Endodermal cell (in vitro differentiated cells): ENCODE measurements around the gene PDE4A. TPM values are rescaled to one million over a fixed set of nuclear protein-coding genes. Genes with fewer than 3 reads are reported as not detected.
A peak's percentile ranks its signal among the peaks of the same experiment; 100 is the strongest.

Experiments
- DNase-seq: peaks from one replicate; pipeline ENCODE4 v3.0.0-alpha.2; 2017
- H3K27ac ChIP-seq: 2 replicates; pipeline ENCODE4 v1.5.1; 2013; ENCODE audit warnings: mild to moderate bottlenecking, low read depth, low read length, moderate library complexity
- H3K27me3 ChIP-seq: 2 replicates; pipeline ENCODE4 v1.6.1; 2013; ENCODE audit warnings: mild to moderate bottlenecking, low read length, moderate library complexity; ENCODE audit not compliant: insufficient read depth, control insufficient read depth, poor library complexity, severe bottlenecking
- H3K36me3 ChIP-seq: 2 replicates; pipeline ENCODE4 v1.7.0; 2013; ENCODE audit warnings: mild to moderate bottlenecking, low read length, moderate library complexity; ENCODE audit not compliant: control insufficient read depth, insufficient read depth
- H3K4me1 ChIP-seq: one replicate; pipeline ENCODE4 v1.7.0; 2013; ENCODE audit warnings: low read length; ENCODE audit not compliant: control insufficient read depth, insufficient read depth
- H3K4me3 ChIP-seq: 2 replicates; pipeline ENCODE4 v1.5.1; 2013; ENCODE audit warnings: mild to moderate bottlenecking, low read length, moderate library complexity
- H3K9ac ChIP-seq: 2 replicates; pipeline ENCODE4 v1.6.1; 2013; ENCODE audit warnings: mild to moderate bottlenecking, low read length, moderate library complexity; ENCODE audit not compliant: poor library complexity, severe bottlenecking; ENCODE audit errors: extremely low read depth
- H3K9me3 ChIP-seq: 2 replicates; pipeline ENCODE4 v1.6.1; 2013; ENCODE audit warnings: mild to moderate bottlenecking, low read length, moderate library complexity; ENCODE audit not compliant: control insufficient read depth
- H3K27ac Mint-ChIP-seq: 2 replicates; pipeline ENCODE4 v1.8.0; 2020; ENCODE audit warnings: mixed read lengths
- H3K27me3 Mint-ChIP-seq: 2 replicates; pipeline ENCODE4 v1.8.0; 2021; ENCODE audit warnings: mild to moderate bottlenecking, mixed read lengths; ENCODE audit not compliant: insufficient read depth
- H3K36me3 Mint-ChIP-seq: 2 replicates; pipeline ENCODE4 v1.8.0; 2020; ENCODE audit warnings: low read depth, mixed read lengths
- H3K4me1 Mint-ChIP-seq: 2 replicates; pipeline ENCODE4 v1.8.0; 2020; ENCODE audit warnings: mixed read lengths
- H3K4me3 Mint-ChIP-seq: 2 replicates; pipeline ENCODE4 v1.8.0; 2020; ENCODE audit warnings: mild to moderate bottlenecking, moderate library complexity, mixed read lengths
- H3K9me3 Mint-ChIP-seq: 2 replicates; pipeline ENCODE4 v1.8.0; 2020; ENCODE audit warnings: mild to moderate bottlenecking, mixed read lengths
- CTCF ChIP-seq: fragments of 200-600 bp; sonication (generic); conservative IDR thresholded peaks from 2 replicates; pipeline ENCODE4 v1.5.0; 2021; ENCODE audit warnings: antibody characterized with exemption, mild to moderate bottlenecking
- WGBS, 2 experiments: methylation state at CpG; one replicate each; pipeline versions ENCODE4 v1.1.5 to v1.1.7; 2013; ENCODE audit warnings: missing lambda C conversion rate in 2 of 2, mixed read lengths in 1 of 2; ENCODE audit not compliant: insufficient coverage in 1 of 2, insufficient read length in 1 of 2; 5-methylcytosine and 5-hydroxymethylcytosine counted together
- total RNA-seq, 2 donors: library from RNA; stranded (reverse); fragmentation: NEBNext Ultra II Directional in 1 of 2; extraction: Animal tissue kit (Norgen Biotek cat#: 25700) in 1 of 2; gene quantifications; 2 replicates in 1 of 2; 3 replicates in 1 of 2; pipeline ENCODE4 v1.2.1, GENCODE V29; 2021

Gene PDE4A
- total RNA-seq, 2 donors from 2014 or later, result 1.7 to 2.6 TPM

GRCh38 chr19:10499550-10500246, 79.4 kb downstream of the PDE4A start:
- H3K4me1 ChIP-seq, result no peaks in the 10 kb centered on the region
- H3K9ac ChIP-seq, result no peak overlapping the region
- WGBS, 2 experiments, result 93 to 94% methylated on average over 15 to 24 of the region's 24 CpGs
- H3K27me3 ChIP-seq, result no peaks in the 10 kb centered on the region
- Mint-ChIP-seq H3K4me3 (peak overlapping the region; percentile 80), H3K27me3 (no peaks in the 10 kb centered on the region), H3K27ac (peak overlapping the region; percentile 90), H3K9me3 (no peaks in the 10 kb centered on the region), H3K4me1 (peaks cover 13% of the 10 kb centered on the region), H3K36me3 (peaks cover 37% of the 10 kb centered on the region)
- H3K36me3 ChIP-seq, result peaks cover 31% of the 10 kb centered on the region
- H3K4me3 ChIP-seq, result no peak overlapping the region
- TF ChIP-seq CTCF, result no peak
- DNase-seq, result peak; percentile 77
- H3K9me3 ChIP-seq, result no peaks in the 10 kb centered on the region
- H3K27ac ChIP-seq, result no peak overlapping the region

- DNase-seq, result no peak
- H3K4me3 Mint-ChIP-seq, result peak overlapping the region; percentile 80
- H3K36me3 ChIP-seq, result peaks cover 26% of the 10 kb centered on the region
- H3K9me3 Mint-ChIP-seq, result no peaks in the 10 kb centered on the region
- peaks cover 32% of the 10 kb centered on the region for H3K36me3 Mint-ChIP-seq
- H3K4me1 ChIP-seq, result no peaks in the 10 kb centered on the region
- H3K27me3 Mint-ChIP-seq, result no peaks in the 10 kb centered on the region
- no peak overlapping the region for H3K27ac ChIP-seq
- H3K27me3 ChIP-seq, result no peaks in the 10 kb centered on the region
- no peak for TF ChIP-seq CTCF
- H3K9me3 ChIP-seq, result no peaks in the 10 kb centered on the region
- no peak overlapping the region for H3K9ac ChIP-seq
- WGBS, 2 experiments, result 87 to 100% methylated on average over 2 of the region's 2 CpGs
- H3K27ac Mint-ChIP-seq, result peak overlapping the region; percentile 90
- H3K4me1 Mint-ChIP-seq, result peaks cover 13% of the 10 kb centered on the region
- no peak overlapping the region for H3K4me3 ChIP-seq
Measured at GRCh38 chr19:10500247-10500592, 79.9 kb downstream of the PDE4A start.

- peak overlapping the region; percentile 91 for H3K27ac ChIP-seq
- H3K4me1 ChIP-seq, result no peaks in the 10 kb centered on the region
- H3K4me1 Mint-ChIP-seq, result peaks cover 13% of the 10 kb centered on the region
- no peaks in the 10 kb centered on the region for H3K27me3 ChIP-seq
- H3K4me3 ChIP-seq, result peak overlapping the region; percentile 90
- no peak for TF ChIP-seq CTCF
- H3K27me3 Mint-ChIP-seq, result peaks cover 3% of the 10 kb centered on the region
- peak overlapping the region; percentile 80 for H3K4me3 Mint-ChIP-seq
- peaks cover 24% of the 10 kb centered on the region for H3K36me3 Mint-ChIP-seq
- WGBS, 2 experiments, result 8 to 17% methylated on average over 3 to 35 of the region's 35 CpGs
- no peaks in the 10 kb centered on the region for H3K9me3 ChIP-seq
- H3K9me3 Mint-ChIP-seq, result no peaks in the 10 kb centered on the region
- H3K27ac Mint-ChIP-seq, result peak overlapping the region; percentile 94
- H3K9ac ChIP-seq, result peak overlapping the region; percentile 94
- peak; percentile 75 for DNase-seq
- peaks cover 17% of the 10 kb centered on the region for H3K36me3 ChIP-seq
Measured at GRCh38 chr19:10501971-10502523, 81.7 kb downstream of the PDE4A start.
